ENCODE data around the gene CTXND2.
"Not testable (repeated sequence)": the region's sequence is repeated elsewhere in the genome, so short reads cannot be mapped to it uniquely, and the experiment has no call there.

The CTXND2 gene

DNA sequence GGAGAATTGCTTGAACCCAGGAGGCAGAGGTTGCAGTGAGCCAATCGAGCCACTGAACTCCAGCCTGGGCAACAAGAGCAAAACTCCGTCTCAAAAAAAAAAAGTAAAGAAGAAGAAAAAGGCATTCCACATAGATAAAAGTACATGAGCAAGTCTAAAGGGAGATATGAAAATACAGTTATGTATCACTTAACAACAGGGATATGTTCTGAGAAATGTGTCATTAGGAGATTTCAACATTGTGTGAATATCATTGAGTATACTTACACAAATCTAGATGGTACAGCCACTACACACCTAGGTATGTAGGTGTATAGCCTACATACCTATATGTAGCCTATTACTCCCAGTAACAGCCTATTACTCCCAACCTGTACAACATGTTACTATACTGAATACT, 23.2 kb upstream of the CTXND2 start:
- DNase-seq (ENCODE audit: extremely low read depth, low read depth), result no peak
- TF ChIP-seq, protein P1, sequence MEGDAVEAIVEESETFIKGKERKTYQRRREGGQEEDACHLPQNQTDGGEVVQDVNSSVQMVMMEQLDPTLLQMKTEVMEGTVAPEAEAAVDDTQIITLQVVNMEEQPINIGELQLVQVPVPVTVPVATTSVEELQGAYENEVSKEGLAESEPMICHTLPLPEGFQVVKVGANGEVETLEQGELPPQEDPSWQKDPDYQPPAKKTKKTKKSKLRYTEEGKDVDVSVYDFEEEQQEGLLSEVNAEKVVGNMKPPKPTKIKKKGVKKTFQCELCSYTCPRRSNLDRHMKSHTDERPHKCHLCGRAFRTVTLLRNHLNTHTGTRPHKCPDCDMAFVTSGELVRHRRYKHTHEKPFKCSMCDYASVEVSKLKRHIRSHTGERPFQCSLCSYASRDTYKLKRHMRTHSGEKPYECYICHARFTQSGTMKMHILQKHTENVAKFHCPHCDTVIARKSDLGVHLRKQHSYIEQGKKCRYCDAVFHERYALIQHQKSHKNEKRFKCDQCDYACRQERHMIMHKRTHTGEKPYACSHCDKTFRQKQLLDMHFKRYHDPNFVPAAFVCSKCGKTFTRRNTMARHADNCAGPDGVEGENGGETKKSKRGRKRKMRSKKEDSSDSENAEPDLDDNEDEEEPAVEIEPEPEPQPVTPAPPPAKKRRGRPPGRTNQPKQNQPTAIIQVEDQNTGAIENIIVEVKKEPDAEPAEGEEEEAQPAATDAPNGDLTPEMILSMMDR (IDR thresholded peaks at IDR 0.05; ENCODE audit: low read depth, low read length), result no peak

DNA sequence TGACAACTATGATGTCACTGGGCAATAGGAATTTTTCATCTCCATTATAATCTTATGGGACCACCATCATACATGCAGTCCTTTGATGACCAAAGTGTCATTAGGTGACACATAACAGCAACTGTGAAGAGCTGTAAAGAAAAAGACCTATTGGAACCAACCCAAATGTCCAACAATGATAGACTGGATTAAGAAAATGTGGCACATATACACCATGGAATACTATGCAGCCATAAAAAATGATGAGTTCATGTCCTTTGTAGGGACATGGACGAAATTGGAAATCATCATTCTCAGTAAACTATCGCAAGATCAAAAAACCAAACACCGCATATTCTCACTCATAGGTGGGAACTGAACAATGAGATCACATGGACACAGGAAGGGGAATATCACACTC, 22.7 kb upstream of the CTXND2 start:
- DNase-seq (ENCODE audit: extremely low read depth, low read depth), result not testable (repeated sequence)

DNA sequence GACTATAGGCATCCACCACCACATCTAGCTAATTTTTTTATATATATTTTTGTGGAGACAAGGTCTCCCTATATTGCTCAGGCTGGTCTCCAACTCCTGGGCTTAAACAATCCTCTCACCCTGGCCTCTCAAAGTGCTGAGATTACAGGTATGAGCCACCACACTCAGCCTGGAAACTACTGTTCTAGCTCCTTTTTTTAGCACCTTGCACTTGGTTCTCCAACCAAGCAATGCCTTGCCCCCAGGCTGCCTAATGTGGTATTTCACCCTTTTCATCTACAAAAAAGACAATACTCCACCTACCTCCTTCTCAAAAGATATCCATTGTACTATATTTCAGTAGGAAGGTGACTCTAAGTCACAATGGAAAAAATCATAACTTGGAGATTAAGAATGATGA, 17.3 kb upstream of the CTXND2 start:
- TF ChIP-seq, protein P1 (IDR thresholded peaks at IDR 0.05; ENCODE audit: low read depth, low read length), result no peak
- DNase-seq (ENCODE audit: extremely low read depth, low read depth), result no peak

DNA sequence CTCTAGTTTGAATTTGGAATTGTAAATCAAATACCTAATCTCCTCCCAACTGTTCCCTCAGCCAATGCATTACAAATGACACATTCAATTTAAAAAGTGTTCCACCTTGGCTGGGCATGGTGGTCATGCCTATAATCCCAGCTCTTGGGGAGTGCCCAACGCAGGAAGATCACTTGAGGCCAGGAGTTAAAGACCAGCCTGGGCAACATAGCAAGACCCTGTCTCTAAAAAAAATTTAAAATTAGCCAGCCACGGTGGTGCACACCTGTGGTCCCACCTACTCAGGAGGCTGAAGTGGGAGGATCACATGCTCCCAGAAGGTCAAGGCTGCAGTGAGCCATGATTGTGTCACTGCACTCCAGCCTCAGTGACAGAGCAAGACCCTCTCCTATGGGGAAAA, 14.4 kb upstream of the CTXND2 start:
- no peak for DNase-seq (ENCODE audit: extremely low read depth, low read depth)
- TF ChIP-seq, protein P1 (IDR thresholded peaks at IDR 0.05; ENCODE audit: low read depth, low read length), result no peak

DNA sequence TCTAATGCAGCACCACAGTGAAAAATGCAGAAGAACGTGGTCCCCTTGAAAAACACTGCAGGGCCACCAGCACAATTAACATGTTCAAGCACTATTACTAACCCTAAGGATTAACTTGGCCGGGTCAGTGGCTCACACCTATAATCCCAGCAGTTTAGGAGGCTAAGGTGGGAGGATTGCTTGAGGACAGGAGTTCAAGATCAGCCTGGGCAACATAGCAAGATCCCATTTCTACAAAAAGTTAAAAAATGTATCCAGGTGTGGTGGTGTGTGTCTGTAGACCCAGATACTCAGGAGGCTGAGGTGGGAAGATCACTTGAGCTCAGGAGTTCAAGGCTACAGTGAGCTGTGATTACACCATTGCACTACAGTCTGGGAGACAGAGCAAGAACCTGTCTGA, 13.4 kb upstream of the CTXND2 start:
- no peak for DNase-seq (ENCODE audit: extremely low read depth, low read depth)
- TF ChIP-seq, protein P1 (IDR thresholded peaks at IDR 0.05; ENCODE audit: low read depth, low read length), result no peak

DNA sequence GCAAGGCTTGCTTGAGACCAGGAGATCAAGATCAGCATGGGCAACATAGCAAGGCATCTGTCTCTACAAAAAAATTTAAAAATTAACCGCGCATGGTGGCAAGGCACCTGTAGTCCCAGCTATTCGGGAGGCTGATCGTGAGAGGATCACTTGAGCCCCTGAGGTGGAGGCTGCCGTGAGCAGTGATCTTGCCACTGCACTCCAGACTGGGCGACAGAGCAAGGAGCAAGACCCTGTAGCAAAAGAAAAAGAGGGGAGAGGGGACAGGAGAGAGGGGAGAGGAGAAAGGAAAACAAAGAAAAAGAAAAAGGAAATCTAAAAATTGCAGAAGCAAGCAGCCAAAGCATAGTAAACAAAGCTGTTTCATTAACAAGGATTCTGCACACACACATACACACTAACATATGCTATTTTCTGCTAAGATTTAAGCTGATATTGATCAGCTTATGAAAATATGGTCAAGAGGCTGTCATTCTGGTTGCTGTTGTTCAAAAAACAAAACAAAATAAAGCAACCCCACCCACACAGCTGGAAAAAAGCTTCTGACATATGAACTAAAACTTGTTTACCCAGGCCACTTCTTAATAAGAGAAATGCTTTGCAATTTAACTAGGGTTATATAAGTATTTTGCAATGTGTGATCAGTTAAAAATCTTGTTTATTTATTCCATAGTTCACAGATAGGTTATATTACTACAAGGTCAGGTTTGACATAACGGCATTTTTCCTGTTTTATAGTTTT, 12.3 kb upstream of the CTXND2 start:
- TF ChIP-seq, protein P1 (IDR thresholded peaks at IDR 0.05; ENCODE audit: low read depth, low read length), result no peak

DNA sequence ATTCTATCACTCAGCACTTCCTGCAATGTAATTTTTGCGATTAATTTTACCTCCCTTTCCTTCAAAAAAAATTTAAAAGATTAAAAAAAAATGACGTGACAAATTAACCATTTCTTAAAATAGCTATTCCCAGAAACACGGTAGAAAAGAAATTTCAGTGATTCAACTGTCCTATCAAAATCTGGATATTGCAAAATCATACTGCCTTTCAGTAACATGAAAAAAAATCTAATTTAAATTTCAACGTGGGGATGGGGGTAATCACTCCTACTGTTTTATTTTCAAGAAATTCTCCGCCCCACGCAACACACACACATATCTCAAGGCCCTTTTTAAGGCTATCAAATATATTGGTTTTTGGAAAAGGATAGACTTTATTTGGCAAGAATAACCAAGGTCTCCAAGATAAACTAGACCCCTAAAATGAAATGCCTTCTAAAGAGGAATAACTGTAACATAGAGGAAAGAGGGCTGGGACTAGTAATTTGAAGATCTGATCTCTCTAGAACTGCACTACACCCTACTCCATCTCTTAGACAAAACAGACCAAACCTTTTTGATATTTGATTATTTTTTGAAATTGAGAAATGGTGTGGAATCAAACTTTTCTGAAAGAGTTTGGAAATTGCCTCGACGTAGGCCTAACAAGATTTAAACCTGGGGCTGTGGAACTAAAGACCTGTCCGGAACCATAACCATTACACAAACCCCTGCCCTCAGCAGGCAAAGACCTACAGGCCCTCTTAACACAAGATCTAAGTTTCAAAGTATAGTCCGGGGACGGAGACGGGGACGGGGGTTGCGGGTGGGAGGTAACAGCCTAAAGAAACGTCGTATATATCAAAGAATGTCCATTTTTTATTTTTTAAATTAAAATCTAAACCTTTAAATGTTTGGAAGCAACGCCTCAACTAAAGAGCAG, 11.5 kb upstream of the CTXND2 start:
- DNase-seq (ENCODE audit: extremely low read depth, low read depth), result no peak
- TF ChIP-seq, protein P1 (IDR thresholded peaks at IDR 0.05; ENCODE audit: low read depth, low read length), result no peak

More for the DNA sequence above, 12.3 kb upstream of the CTXND2 start:
- DNase-seq (ENCODE audit: extremely low read depth, low read depth), result peak; percentile 27

Measured in AG09319 (cell line).